ENCODE measurements around the gene TMEM43.

The TMEM43 gene

DNA sequence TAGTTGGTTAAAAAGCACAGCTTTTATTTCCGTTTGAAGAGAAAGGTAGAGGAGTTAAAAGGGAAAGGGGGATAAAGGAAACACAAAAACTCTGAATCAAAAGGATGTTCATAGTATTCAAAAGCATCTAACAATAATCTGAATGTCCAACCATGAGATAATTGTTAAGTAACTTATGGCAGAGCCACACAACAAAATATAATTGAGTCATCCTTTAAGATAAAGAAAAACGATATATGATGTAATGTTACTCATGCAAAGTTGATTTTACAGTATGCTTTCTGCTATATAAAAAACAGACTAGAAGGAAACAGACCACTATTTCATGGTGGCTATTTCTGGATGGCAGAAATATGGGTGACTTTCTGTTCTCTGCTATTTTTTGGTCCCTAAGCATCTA lies 49.6 kb downstream of the TMEM43 start:
- no peak for TF ChIP-seq EZH2phosphoT487 (IDR thresholded peaks at IDR 0.05; ENCODE audit: borderline replicate concordance, low read length)
- TF ChIP-seq, protein P1, sequence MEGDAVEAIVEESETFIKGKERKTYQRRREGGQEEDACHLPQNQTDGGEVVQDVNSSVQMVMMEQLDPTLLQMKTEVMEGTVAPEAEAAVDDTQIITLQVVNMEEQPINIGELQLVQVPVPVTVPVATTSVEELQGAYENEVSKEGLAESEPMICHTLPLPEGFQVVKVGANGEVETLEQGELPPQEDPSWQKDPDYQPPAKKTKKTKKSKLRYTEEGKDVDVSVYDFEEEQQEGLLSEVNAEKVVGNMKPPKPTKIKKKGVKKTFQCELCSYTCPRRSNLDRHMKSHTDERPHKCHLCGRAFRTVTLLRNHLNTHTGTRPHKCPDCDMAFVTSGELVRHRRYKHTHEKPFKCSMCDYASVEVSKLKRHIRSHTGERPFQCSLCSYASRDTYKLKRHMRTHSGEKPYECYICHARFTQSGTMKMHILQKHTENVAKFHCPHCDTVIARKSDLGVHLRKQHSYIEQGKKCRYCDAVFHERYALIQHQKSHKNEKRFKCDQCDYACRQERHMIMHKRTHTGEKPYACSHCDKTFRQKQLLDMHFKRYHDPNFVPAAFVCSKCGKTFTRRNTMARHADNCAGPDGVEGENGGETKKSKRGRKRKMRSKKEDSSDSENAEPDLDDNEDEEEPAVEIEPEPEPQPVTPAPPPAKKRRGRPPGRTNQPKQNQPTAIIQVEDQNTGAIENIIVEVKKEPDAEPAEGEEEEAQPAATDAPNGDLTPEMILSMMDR (IDR thresholded peaks at IDR 0.05; ENCODE audit: low read depth, low read length, poor library complexity, severe bottlenecking), result no peak
- peak overlapping the region; percentile 86 for H3K4me2 ChIP-seq (ENCODE audit: low read length)
- H3K9me2 ChIP-seq (replicated peaks; ENCODE audit: control insufficient read depth, low read length), result no peaks in the 10 kb centered on the region
- H3K79me2 ChIP-seq (ENCODE audit: control insufficient read depth, low read length), result peaks cover 63% of the 10 kb centered on the region
- H3F3A ChIP-seq (ENCODE audit: control insufficient read depth, insufficient read depth), result peaks cover 13% of the 10 kb centered on the region
- peaks cover 10% of the 10 kb centered on the region; the same call in 1 of the 2 replicates for H4K20me1 ChIP-seq (ENCODE audit: control insufficient read depth, insufficient read depth, low read depth, low read length)
- H3K4me3 ChIP-seq (ENCODE audit: low read length), result peak overlapping the region; percentile 65; the same call in 1 of the 2 replicates
- H3K36me3 ChIP-seq (ENCODE audit: control insufficient read depth, low read length), result peaks cover 41% of the 10 kb centered on the region
- no peak overlapping the region for H3K27ac ChIP-seq (ENCODE audit: low read depth, low read length)
- H3K9me3 ChIP-seq (ENCODE audit: control insufficient read depth, insufficient read depth, low read length), result no peaks in the 10 kb centered on the region
- no peaks in the 10 kb centered on the region for H3K27me3 ChIP-seq (ENCODE audit: control insufficient read depth, low read length)
- H3K4me1 ChIP-seq (ENCODE audit: control insufficient read depth, low read length), result peaks cover 39% of the 10 kb centered on the region

DNA sequence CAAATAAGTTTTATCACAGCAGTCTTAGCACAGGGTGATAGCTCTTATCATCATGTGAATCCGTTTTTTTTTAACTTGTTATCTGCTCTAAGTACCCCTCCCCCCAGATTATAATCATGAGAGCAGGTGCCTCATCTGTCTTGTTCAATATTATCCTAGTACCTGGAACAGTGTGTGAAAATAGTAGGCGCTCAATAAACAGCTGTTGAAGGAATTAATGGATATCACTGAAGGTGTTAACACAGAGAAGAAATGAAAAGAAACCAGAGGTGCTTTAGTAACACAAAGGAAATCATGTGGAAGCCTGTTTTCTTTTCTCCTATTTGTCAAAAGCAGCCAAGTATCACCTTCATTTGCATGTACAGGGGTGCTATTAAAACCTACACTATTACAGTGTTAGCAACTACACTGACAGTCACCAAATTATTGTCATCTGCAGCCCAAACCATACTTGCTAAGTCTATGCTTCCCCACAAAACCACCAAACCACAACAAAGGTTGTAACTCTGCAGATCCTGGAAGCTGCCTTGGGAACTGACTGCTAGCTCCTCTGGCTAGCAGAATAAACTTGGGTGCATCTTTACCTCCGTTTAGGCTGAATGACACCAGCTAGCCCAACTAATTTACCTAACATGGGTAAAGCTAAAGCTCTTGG lies 50.7 kb downstream of the TMEM43 start:
- Histone ChIP-seq H3K4me2 (ENCODE audit: low read length) (peak overlapping the region; percentile 86), H3K4me1 (ENCODE audit: control insufficient read depth, low read length) (peaks cover 44% of the 10 kb centered on the region), H3K9me3 (ENCODE audit: control insufficient read depth, insufficient read depth, low read length) (no peaks in the 10 kb centered on the region), H3K36me3 (ENCODE audit: control insufficient read depth, low read length) (peaks cover 31% of the 10 kb centered on the region), H3F3A (ENCODE audit: control insufficient read depth, insufficient read depth) (peaks cover 13% of the 10 kb centered on the region), H3K9me2 (replicated peaks; ENCODE audit: control insufficient read depth, low read length) (no peaks in the 10 kb centered on the region), H3K4me3 (ENCODE audit: low read length) (peak overlapping the region; percentile 65), H3K79me2 (ENCODE audit: control insufficient read depth, low read length) (peaks cover 74% of the 10 kb centered on the region), H3K27ac (ENCODE audit: low read depth, low read length) (peak overlapping the region; percentile 76), H4K20me1 (ENCODE audit: control insufficient read depth, insufficient read depth, low read depth, low read length) (peaks cover 10% of the 10 kb centered on the region; the same call in 1 of the 2 replicates), H3K27me3 (ENCODE audit: control insufficient read depth, low read length) (no peaks in the 10 kb centered on the region)
- no peak for TF ChIP-seq EZH2phosphoT487 (IDR thresholded peaks at IDR 0.05; ENCODE audit: borderline replicate concordance, low read length)
- TF ChIP-seq, protein P1 (IDR thresholded peaks at IDR 0.05; ENCODE audit: low read depth, low read length, poor library complexity, severe bottlenecking), result no peak

DNA sequence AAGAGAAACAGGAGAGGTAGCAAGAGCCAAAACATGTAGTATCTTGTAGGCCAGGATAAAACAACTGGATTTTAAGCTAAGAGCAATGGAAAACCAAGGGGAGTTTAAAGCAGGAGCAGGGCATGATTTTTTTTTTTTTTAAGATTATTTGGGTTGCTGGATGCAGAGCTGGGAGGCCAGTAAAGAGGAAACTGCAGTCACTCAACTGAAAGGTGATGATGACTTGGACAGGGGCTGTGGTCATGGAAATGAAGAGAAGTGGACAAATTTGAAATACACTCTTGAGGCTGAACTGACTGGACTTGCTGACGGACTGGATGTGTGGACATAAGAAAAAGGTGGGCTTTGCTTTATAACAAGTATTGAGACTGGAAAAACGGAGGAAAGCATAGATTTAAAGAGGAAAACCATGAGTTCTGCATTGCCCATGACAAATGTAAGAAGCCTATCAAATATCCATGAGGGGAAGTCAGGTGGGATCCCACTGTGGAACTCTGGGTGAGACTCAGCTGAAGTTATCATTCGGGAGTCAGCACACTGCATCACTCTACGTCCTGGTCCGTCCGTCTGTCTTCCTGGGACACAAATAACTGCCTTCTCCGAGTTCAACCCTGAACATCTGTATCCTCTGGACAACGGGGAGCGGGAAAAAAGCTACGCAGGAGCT lies 52.9 kb downstream of the TMEM43 start:
- Histone ChIP-seq H3K9me3 (ENCODE audit: control insufficient read depth, insufficient read depth, low read length) (no peaks in the 10 kb centered on the region), H3K4me3 (ENCODE audit: low read length) (peak overlapping the region; percentile 98), H3K79me2 (ENCODE audit: control insufficient read depth, low read length) (peaks cover 94% of the 10 kb centered on the region), H3K4me2 (ENCODE audit: low read length) (peak overlapping the region; percentile 79), H3K4me1 (ENCODE audit: control insufficient read depth, low read length) (peaks cover 55% of the 10 kb centered on the region), H3F3A (ENCODE audit: control insufficient read depth, insufficient read depth) (peaks cover 13% of the 10 kb centered on the region), H3K27ac (ENCODE audit: low read depth, low read length) (peak overlapping the region; percentile 34), H4K20me1 (ENCODE audit: control insufficient read depth, insufficient read depth, low read depth, low read length) (peaks cover 10% of the 10 kb centered on the region; the same call in 1 of the 2 replicates), H3K27me3 (ENCODE audit: control insufficient read depth, low read length) (no peaks in the 10 kb centered on the region), H3K36me3 (ENCODE audit: control insufficient read depth, low read length) (peaks cover 28% of the 10 kb centered on the region), H3K9me2 (replicated peaks; ENCODE audit: control insufficient read depth, low read length) (no peaks in the 10 kb centered on the region)
- TF ChIP-seq, protein P1 (IDR thresholded peaks at IDR 0.05; ENCODE audit: low read depth, low read length, poor library complexity, severe bottlenecking), result no peak
- no peak for TF ChIP-seq EZH2phosphoT487 (IDR thresholded peaks at IDR 0.05; ENCODE audit: borderline replicate concordance, low read length)

Measured in DOHH2 (cell line).